Suprapubic skin (tissue), 3 donors: ENCODE data around the gene FAM167B.

Experiments
- CTCF ChIP-seq, 2 donors: fragments of 200-600 bp in 1 of 2; fragments of 450-650 bp in 1 of 2; sonication (generic) in 1 of 2; IDR thresholded peaks; one replicate each; pipeline ENCODE4 v1.5.1; 2016 to 2019; ENCODE audit warnings: antibody characterized with exemption in 2 of 2, mild to moderate bottlenecking in 1 of 2, moderate library complexity in 1 of 2
- EP300 ChIP-seq: sonication (generic); formaldehyde crosslinking; IDR thresholded peaks from one replicate; pipeline ENCODE4 v1.6.1; 2017; ENCODE audit warnings: antibody characterized with exemption
- POLR2A ChIP-seq, 2 donors: fragments of 450-650 bp; IDR thresholded peaks; one replicate each; pipeline ENCODE4 v1.6.1; 2017; ENCODE audit warnings: antibody characterized with exemption in 2 of 2, mild to moderate bottlenecking in 2 of 2, moderate library complexity in 2 of 2

GRCh38 chr1:32291145-32291707, 44.2 kb downstream of the FAM167B start:
- no peak for TF ChIP-seq CTCF (IDR thresholded peaks at IDR 0.05)
- no peak for TF ChIP-seq POLR2A (IDR thresholded peaks at IDR 0.05)
- no peak for TF ChIP-seq EP300
